ENCODE results near the gene STIMATE. TPM values are rescaled to one million over a fixed set of nuclear protein-coding genes. Genes with fewer than 3 reads are reported as not detected.

The STIMATE gene
- total and polyA plus RNA-seq, 4 donors = 14.0 to 24.4 (median 20.9) TPM

DNA sequence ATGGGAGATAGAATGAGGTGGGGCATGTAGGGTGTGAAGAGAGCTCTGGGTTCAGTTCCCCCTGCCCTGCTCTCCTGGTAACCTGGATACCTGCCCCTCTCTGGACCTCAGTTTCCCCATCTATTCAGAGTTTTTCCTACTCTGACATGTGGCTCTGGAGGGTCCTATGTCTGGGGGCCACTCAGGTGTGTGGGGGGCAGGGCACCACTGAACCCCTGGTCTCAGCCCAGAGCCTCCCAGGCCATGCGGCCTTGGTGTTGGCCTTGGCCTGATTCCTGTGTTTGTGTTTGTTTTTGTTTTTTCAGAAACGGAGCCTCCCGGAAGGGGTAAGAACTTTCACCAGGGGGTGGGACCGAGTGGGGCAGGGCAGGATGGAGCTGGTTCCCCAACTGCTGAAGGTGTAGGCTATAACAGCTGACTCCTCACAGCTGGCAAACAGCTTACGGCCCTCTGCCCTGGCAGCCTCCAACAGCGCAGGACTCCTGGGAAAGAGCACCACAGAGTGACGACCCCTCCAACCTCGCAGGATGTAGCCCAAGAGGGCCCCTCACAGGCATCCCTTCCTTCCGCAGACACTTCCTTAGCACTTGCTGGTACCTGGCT lies 101.9 kb downstream of the STIMATE start:
- 38% methylated on average over 9 of the region's 9 CpGs for WGBS
- no peak for DNase-seq (ENCODE audit: low spot score)
- TF ChIP-seq TAF1 (conservative IDR thresholded peaks at IDR 0.05) (no peak), REST (IDR thresholded peaks at IDR 0.05) (peak; percentile 30), RAD21 (IDR thresholded peaks at IDR 0.05) (peak; percentile 27 to 31), NR2F2 (IDR thresholded peaks at IDR 0.05) (no peak), JUND (IDR thresholded peaks at IDR 0.05) (peak in 1 of 2 donors; percentile 46), EGR1 (IDR thresholded peaks at IDR 0.05; ENCODE audit: low read depth in 2 of 2) (peak in 1 of 2 donors; percentile 16), GABPA (IDR thresholded peaks at IDR 0.05 in 1 of 2, conservative IDR thresholded peaks at IDR 0.05 in 1 of 2) (peak in 1 of 2 donors; percentile 65), RXRA (IDR thresholded peaks at IDR 0.05) (peak; percentile 57 to 86), ZBTB33 (IDR thresholded peaks at IDR 0.05) (peak; percentile 62), SP1 (IDR thresholded peaks at IDR 0.05) (peak; percentile 71), HNF4A (conservative IDR thresholded peaks at IDR 0.05) (peak; percentile 36 to 74), FOXA1 (IDR thresholded peaks at IDR 0.05) (peak; percentile 17), HNF4G (IDR thresholded peaks at IDR 0.05) (no peak), FOXA2 (IDR thresholded peaks at IDR 0.05) (peak; percentile 46), YY1 (IDR thresholded peaks at IDR 0.05) (peak; percentile 67)
- TF ChIP-seq, protein P1, sequence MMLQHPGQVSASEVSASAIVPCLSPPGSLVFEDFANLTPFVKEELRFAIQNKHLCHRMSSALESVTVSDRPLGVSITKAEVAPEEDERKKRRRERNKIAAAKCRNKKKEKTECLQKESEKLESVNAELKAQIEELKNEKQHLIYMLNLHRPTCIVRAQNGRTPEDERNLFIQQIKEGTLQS (IDR thresholded peaks at IDR 0.05) = no peak
- TF ChIP-seq, protein P2, sequence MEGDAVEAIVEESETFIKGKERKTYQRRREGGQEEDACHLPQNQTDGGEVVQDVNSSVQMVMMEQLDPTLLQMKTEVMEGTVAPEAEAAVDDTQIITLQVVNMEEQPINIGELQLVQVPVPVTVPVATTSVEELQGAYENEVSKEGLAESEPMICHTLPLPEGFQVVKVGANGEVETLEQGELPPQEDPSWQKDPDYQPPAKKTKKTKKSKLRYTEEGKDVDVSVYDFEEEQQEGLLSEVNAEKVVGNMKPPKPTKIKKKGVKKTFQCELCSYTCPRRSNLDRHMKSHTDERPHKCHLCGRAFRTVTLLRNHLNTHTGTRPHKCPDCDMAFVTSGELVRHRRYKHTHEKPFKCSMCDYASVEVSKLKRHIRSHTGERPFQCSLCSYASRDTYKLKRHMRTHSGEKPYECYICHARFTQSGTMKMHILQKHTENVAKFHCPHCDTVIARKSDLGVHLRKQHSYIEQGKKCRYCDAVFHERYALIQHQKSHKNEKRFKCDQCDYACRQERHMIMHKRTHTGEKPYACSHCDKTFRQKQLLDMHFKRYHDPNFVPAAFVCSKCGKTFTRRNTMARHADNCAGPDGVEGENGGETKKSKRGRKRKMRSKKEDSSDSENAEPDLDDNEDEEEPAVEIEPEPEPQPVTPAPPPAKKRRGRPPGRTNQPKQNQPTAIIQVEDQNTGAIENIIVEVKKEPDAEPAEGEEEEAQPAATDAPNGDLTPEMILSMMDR (IDR thresholded peaks at IDR 0.05; ENCODE audit: low read depth, low read length, missing input control) = no peak
- TF ChIP-seq, protein P3, sequence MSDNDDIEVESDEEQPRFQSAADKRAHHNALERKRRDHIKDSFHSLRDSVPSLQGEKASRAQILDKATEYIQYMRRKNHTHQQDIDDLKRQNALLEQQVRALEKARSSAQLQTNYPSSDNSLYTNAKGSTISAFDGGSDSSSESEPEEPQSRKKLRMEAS (IDR thresholded peaks at IDR 0.05) = peak; percentile 91
- peaks cover 29 to 86% (median 72%) of the 10 kb centered on the region in 4 donors for H3K4me1 ChIP-seq (ENCODE audit: control insufficient read depth in 4 of 4, insufficient read depth in 4 of 4, low read length in 3 of 4)
- peak overlapping the region; percentile 10 to 80 for H3K9ac ChIP-seq (ENCODE audit: low read depth in 1 of 2, low read length in 2 of 2)
- H3K27me3 ChIP-seq (ENCODE audit: control insufficient read depth in 4 of 4, insufficient read depth in 4 of 4, low read length in 3 of 4) = no peaks in the 10 kb centered on the region
- no peaks in the 10 kb centered on the region for H3K9me3 ChIP-seq (ENCODE audit: control insufficient read depth in 4 of 4, low read length in 3 of 4)
- peak overlapping the region; percentile 50 to 68 (median 52) for H3K4me3 ChIP-seq (ENCODE audit: low read depth in 1 of 3, low read length in 3 of 3)
- peak overlapping the region; percentile 77 to 97 for H3K27ac ChIP-seq (ENCODE audit: low read depth in 1 of 2, low read length in 2 of 2)
- peaks cover 10 to 44% (median 34%) of the 10 kb centered on the region in 4 donors for H3K36me3 ChIP-seq (ENCODE audit: control insufficient read depth in 4 of 4, insufficient read depth in 3 of 4, low read depth in 1 of 4, low read length in 3 of 4)
